MM.1S (cell line): ENCODE measurements around the gene TMEM44.

Source experiments
- EZH2 ChIP-seq: fragments of 300-600 bp; sonication (generic); optimal IDR thresholded peaks from 2 replicates; pipeline ENCODE3; 2017; ENCODE audit warnings: low read depth, mild to moderate bottlenecking, antibody characterized with exemption, low read length, mixed read lengths
- EZH2phosphoT487 ChIP-seq: fragments of 300-600 bp; sonication (generic); IDR thresholded peaks from 2 replicates; pipeline ENCODE4 v1.6.1; 2018; ENCODE audit warnings: antibody characterized with exemption, low read length
- TF ChIP-seq, protein P1 (sequence below): fragments of 300-600 bp; sonication (generic); IDR thresholded peaks from 2 replicates; pipeline ENCODE4 v1.5.1; 2016; ENCODE audit warnings: antibody characterized with exemption, low read length, mixed read lengths

DNA sequence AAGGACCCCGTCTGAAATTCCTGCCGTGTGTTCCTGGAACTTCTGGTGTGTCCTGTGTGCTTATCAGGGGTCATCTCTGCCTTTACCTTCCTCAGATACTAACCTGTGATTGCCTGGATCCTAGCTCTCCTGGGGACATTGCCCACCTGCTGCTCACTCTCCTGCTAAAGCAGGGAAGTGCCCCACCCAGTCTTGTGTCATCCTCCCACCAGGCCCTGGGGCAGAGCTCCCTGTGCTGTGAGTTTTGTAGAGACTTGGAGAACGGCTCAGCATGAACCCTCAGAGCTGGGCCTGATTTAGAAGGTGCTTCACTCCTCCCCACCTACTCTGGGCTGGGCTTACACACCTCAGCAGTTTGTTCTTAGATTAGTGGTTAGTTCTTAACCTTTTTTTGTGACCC lies 3.8 kb upstream of the TMEM44 start:
- TF ChIP-seq, protein P1, sequence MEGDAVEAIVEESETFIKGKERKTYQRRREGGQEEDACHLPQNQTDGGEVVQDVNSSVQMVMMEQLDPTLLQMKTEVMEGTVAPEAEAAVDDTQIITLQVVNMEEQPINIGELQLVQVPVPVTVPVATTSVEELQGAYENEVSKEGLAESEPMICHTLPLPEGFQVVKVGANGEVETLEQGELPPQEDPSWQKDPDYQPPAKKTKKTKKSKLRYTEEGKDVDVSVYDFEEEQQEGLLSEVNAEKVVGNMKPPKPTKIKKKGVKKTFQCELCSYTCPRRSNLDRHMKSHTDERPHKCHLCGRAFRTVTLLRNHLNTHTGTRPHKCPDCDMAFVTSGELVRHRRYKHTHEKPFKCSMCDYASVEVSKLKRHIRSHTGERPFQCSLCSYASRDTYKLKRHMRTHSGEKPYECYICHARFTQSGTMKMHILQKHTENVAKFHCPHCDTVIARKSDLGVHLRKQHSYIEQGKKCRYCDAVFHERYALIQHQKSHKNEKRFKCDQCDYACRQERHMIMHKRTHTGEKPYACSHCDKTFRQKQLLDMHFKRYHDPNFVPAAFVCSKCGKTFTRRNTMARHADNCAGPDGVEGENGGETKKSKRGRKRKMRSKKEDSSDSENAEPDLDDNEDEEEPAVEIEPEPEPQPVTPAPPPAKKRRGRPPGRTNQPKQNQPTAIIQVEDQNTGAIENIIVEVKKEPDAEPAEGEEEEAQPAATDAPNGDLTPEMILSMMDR = no peak
- no peak for TF ChIP-seq EZH2
- TF ChIP-seq EZH2phosphoT487 = no peak
